ENCODE measurements around the gene DUSP16.

GRCh38 chr12:12491606-12492005, 71.1 kb downstream of the DUSP16 start:
- no peak for TF ChIP-seq CTCF (IDR thresholded peaks at IDR 0.05)
- no peak for TF ChIP-seq POLR2A (IDR thresholded peaks at IDR 0.05)
